AG04449 (cell line): ENCODE results near the gene SRPK2.
A peak's percentile ranks its signal among the peaks of the same experiment; 100 is the strongest.

ENCODE experiments used
- CTCF ChIA-PET: fragments of 350-600 bp; formaldehyde crosslinking; extraction: SDS; loops from one replicate; lab custom pipeline; 2021; ENCODE audit warnings: antibody characterized with exemption; lab: Yijun Ruan, JAX
- POLR2A ChIA-PET: fragments of 400-600, 350-600 bp; formaldehyde crosslinking; extraction: SDS; loops from one replicate; lab custom pipeline; 2020; ENCODE audit warnings: antibody characterized with exemption, inconsistent platforms; lab: Yijun Ruan, JAX
- DNase-seq: peaks from one replicate; pipeline ENCODE4 v3.0.0-alpha.2; 2010; ENCODE audit warnings: low read depth, low spot score
- H3K4me3 ChIP-seq: 2 replicates; pipeline ENCODE4 v1.5.1; 2011; ENCODE audit warnings: low read depth, mild to moderate bottlenecking, control low read depth, low read length
- TF ChIP-seq, protein P1 (sequence below): IDR thresholded peaks from one replicate; pipeline ENCODE4 v1.5.1; 2011; ENCODE audit warnings: mild to moderate bottlenecking, moderate library complexity, low read length, control low read depth, inconsistent platforms; ENCODE audit not compliant: insufficient read depth; ENCODE audit errors: missing control alignments

SRPK2 gene

DNA sequence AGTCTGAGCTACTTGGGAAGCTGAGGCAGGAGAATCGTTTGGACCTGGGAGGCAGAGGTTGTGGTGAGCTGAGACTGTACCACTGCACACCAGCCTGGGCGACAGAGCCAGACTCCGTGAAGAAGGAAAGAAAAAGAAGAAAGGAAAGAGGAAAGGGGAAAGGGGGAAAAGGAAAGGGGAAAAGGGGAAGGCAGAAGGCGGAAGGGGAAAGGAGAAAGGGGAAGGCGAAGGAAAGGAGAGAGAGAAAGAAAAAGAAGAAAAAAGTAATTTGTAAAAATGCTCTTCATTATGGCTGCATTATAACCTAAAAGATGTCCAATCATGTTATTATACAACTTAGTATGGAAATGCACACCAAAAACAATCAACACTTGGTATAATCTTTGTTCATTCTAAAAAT lies 110.2 kb downstream of the SRPK2 start:
- no peak overlapping the region for H3K4me3 ChIP-seq
- POLR2A ChIA-PET, result no interaction called here
- TF ChIP-seq, protein P1, sequence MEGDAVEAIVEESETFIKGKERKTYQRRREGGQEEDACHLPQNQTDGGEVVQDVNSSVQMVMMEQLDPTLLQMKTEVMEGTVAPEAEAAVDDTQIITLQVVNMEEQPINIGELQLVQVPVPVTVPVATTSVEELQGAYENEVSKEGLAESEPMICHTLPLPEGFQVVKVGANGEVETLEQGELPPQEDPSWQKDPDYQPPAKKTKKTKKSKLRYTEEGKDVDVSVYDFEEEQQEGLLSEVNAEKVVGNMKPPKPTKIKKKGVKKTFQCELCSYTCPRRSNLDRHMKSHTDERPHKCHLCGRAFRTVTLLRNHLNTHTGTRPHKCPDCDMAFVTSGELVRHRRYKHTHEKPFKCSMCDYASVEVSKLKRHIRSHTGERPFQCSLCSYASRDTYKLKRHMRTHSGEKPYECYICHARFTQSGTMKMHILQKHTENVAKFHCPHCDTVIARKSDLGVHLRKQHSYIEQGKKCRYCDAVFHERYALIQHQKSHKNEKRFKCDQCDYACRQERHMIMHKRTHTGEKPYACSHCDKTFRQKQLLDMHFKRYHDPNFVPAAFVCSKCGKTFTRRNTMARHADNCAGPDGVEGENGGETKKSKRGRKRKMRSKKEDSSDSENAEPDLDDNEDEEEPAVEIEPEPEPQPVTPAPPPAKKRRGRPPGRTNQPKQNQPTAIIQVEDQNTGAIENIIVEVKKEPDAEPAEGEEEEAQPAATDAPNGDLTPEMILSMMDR, result no peak
- CTCF ChIA-PET, result no interaction called here
- DNase-seq, result no peak

DNA sequence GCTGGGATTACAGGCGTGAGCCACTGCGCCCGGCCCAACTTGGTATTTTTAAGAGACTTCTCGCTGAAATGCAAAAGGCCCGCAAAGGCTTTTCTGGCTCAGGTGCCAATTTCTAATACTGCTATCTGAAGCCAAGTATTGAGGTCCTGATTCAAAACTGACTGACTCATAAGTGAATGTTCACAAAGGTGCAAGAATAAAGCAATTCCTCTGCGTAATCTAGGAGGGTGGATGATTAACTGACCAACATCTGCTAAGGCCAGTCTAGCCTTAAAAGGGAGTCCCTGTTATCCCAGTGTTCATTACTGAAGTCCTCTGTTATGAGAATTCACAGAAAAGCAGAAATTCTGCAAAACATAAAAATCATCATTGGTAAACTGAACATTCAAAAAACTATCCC lies 111.4 kb downstream of the SRPK2 start:
- CTCF ChIA-PET, result no interaction called here
- no peak for DNase-seq
- POLR2A ChIA-PET, result no interaction called here
- H3K4me3 ChIP-seq, result no peak overlapping the region
- TF ChIP-seq, protein P1, result no peak

DNA sequence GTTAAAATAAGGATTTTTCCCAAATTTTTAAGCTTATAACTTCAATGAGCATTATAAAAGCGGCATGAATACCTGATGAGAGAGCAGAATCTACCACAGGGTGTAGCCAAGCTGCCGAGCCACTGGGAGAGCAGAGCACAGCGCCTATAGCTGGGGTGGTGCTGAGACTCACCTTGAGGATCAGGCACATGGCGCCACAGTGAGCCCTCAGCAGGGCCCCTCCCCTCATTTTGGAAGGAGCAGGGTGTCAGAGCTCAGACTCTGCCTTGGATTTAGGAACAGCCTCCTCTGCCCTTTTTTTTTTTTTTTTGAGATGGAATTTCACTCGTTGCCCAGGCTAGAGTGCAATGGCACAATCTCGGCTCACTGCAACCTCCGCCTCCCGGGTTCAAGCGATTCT lies 118.6 kb downstream of the SRPK2 start:
- H3K4me3 ChIP-seq, result no peak overlapping the region
- DNase-seq, result no peak
- TF ChIP-seq, protein P1, result no peak
- POLR2A ChIA-PET, result no interaction called here
- CTCF ChIA-PET, result interaction anchor here (0.9 kb wide), 1 partner anchor 129 kb away, joined by 3 read pairs; no protein-coding TSS in a partner anchor

DNA sequence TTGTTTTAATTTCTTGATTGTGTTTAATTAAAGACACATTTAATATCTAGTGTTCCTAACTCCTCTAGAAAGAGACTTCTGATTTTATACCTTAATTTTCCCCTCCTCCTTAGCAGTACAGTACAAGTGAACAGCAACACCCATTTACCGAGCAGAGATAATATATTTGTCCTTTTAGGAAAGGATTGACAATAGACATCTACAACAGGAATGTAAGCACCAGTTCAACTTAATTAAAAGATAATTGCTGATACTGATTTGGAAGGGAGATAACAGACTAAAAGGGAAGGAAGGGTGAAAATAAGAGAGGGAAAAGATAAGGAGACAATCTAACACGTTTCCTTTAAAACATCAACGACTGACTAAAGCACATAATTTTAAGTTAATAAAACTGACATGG lies 119.3 kb downstream of the SRPK2 start:
- POLR2A ChIA-PET, result no interaction called here
- CTCF ChIA-PET, result interaction anchor here (0.9 kb wide), 1 partner anchor 129 kb away, joined by 3 read pairs; no protein-coding TSS in a partner anchor
- TF ChIP-seq, protein P1, result no peak
- DNase-seq, result no peak
- peak overlapping the region; percentile 27 for H3K4me3 ChIP-seq

DNA sequence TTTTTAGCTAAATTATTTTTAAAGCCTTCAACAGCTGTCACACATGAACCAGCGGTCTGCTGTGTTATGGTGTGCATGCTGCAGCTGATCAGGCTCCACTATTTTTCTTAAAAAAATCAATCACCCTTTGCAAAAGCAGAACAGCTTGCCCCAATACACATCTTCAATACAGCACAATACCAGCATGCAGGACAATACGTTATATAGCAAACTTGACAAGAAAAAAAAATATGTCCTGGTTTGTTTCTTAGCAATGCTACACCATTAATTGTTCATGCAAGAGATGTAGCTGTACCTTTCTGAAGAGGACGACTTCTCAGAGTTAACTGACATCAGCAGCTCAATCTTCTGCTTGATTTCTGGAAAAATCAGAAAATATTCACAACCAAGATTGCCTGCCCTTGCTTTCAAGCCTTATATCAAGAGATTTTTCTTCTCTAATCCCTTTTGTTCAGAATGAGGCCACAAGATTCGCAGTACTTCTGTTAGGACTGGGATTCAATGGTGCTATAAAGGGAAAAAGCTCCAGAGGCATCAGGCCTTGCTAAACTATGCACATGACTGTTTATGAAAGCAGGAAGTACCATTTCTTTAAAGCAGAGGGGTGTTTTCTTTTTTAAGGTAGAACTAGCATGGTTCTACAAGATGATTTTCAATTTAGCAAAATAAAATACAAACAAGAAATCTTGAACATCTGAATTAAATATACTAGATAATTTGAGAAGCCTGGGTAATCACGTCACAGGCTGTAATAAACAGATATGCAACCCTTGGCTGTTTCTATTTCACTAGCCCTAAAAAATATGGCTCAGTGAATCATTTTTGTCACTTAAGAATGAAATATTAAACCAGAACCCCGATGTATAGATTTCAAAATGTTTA lies 120.0 kb downstream of the SRPK2 start:
- H3K4me3 ChIP-seq, result peak overlapping the region; percentile 33
- TF ChIP-seq, protein P1, result no peak
- peak; percentile 23 for DNase-seq
- POLR2A ChIA-PET, result no interaction called here
- CTCF ChIA-PET, result interaction anchor here (1.1 kb wide), 1 partner anchor 17 kb away, joined by 3 read pairs; no protein-coding TSS in a partner anchor

DNA sequence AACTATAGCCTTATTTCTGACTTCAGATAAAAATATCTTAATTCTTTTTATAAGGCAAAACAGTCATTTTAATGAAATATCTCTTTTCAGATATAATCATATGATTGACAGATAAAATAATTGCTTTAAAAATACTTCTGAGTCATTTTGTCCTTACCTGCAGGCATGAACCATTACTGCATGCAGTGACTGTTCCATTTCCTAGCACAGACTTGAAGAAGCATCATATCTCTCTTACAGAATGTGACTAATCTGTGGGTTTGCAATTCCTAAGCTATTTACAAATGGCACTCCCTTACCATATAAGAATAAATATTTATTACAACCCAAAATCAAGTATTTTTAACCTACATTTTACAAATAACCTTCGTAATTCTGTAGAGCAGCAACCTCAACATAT lies 120.7 kb downstream of the SRPK2 start:
- ChIA-PET CTCF (interaction anchor here (1.1 kb wide), 1 partner anchor 16 kb away, joined by 3 read pairs; no protein-coding TSS in a partner anchor), POLR2A (no interaction called here)
- TF ChIP-seq, protein P1, result no peak
- DNase-seq, result peak; percentile 17
- H3K4me3 ChIP-seq, result peak overlapping the region; percentile 33
